WI38 (cell line): ENCODE measurements around the gene SLC12A6.

Experiments
- H3K4me3 ChIP-seq: 2 replicates; pipeline ENCODE4 v1.5.1; 2011; ENCODE audit warnings: low read depth, mild to moderate bottlenecking, control low read depth, low read length
- CTCF ChIP-seq: IDR thresholded peaks from 2 replicates; pipeline ENCODE4 v1.5.1; 2012; ENCODE audit warnings: low read depth, mild to moderate bottlenecking, control low read depth, low read length

SLC12A6 gene

GRCh38 chr15:34275721-34276120, 61.9 kb downstream of the SLC12A6 start:
- H3K4me3 ChIP-seq, result no peak overlapping the region
- TF ChIP-seq CTCF, result no peak

GRCh38 chr15:34275154-34275553, 62.4 kb downstream of the SLC12A6 start:
- no peak overlapping the region for H3K4me3 ChIP-seq
- no peak for TF ChIP-seq CTCF

- TF ChIP-seq CTCF, result no peak
Measured at GRCh38 chr15:34271493-34271892, 66.1 kb downstream of the SLC12A6 start.

GRCh38 chr15:34266751-34267150, 70.8 kb downstream of the SLC12A6 start:
- TF ChIP-seq CTCF, result no peak
- no peak overlapping the region for H3K4me3 ChIP-seq

More at GRCh38 chr15:34271493-34271892, 66.1 kb downstream of the SLC12A6 start:
- H3K4me3 ChIP-seq, result no peak overlapping the region

- no peak overlapping the region for H3K4me3 ChIP-seq
- TF ChIP-seq CTCF, result no peak
Measured at GRCh38 chr15:34264076-34264475, 73.5 kb downstream of the SLC12A6 start.

GRCh38 chr15:34262362-34262761, 75.2 kb downstream of the SLC12A6 start:
- no peak overlapping the region for H3K4me3 ChIP-seq

GRCh38 chr15:34259566-34259965, 78.0 kb downstream of the SLC12A6 start:
- no peak for TF ChIP-seq CTCF

More at GRCh38 chr15:34262362-34262761, 75.2 kb downstream of the SLC12A6 start:
- no peak for TF ChIP-seq CTCF

More at GRCh38 chr15:34259566-34259965, 78.0 kb downstream of the SLC12A6 start:
- no peak overlapping the region for H3K4me3 ChIP-seq
